MM.1S (cell line): ENCODE results near the gene SDK1.

Experiments
- EZH2 ChIP-seq: fragments of 300-600 bp; sonication (generic); optimal IDR thresholded peaks from 2 replicates; pipeline ENCODE3; 2017; ENCODE audit warnings: low read depth, mild to moderate bottlenecking, antibody characterized with exemption, low read length, mixed read lengths
- TF ChIP-seq, protein P1 (sequence below): fragments of 300-600 bp; sonication (generic); IDR thresholded peaks from 2 replicates; pipeline ENCODE4 v1.5.1; 2016; ENCODE audit warnings: antibody characterized with exemption, low read length, mixed read lengths

DNA sequence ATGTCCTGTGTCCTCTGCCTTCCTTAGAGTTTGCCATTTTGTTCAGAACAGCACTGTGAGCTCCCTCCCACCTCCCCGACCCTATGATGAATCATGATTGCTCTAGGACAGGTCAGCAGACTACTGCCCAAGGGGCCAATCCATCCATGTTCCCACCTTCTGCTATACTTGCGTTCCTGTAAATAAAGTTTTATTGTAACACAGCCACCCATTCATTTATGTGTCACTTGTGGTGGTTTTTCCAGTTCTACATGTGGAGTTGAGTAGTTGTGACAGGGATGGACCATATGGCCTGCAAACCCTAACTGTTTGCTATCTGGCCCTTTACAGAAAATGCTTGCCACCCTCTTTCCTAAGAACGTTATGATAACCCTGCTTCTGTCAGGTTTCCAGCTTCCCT is 387.8 kb downstream of the SDK1 start:
- TF ChIP-seq, protein P1, sequence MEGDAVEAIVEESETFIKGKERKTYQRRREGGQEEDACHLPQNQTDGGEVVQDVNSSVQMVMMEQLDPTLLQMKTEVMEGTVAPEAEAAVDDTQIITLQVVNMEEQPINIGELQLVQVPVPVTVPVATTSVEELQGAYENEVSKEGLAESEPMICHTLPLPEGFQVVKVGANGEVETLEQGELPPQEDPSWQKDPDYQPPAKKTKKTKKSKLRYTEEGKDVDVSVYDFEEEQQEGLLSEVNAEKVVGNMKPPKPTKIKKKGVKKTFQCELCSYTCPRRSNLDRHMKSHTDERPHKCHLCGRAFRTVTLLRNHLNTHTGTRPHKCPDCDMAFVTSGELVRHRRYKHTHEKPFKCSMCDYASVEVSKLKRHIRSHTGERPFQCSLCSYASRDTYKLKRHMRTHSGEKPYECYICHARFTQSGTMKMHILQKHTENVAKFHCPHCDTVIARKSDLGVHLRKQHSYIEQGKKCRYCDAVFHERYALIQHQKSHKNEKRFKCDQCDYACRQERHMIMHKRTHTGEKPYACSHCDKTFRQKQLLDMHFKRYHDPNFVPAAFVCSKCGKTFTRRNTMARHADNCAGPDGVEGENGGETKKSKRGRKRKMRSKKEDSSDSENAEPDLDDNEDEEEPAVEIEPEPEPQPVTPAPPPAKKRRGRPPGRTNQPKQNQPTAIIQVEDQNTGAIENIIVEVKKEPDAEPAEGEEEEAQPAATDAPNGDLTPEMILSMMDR, result no peak
- TF ChIP-seq EZH2, result no peak
